SK-N-SH (cell line): ENCODE results near the gene C3orf33. TPM values are rescaled to one million over a fixed set of nuclear protein-coding genes. Genes with fewer than 3 reads are reported as not detected.

Experiments used
- CTCF ChIA-PET: fragments of 300-600, 350-600 bp; formaldehyde crosslinking; extraction: SDS; loops from one replicate; lab custom pipeline; 2021; lab: Yijun Ruan, JAX
- POLR2A ChIA-PET: fragments of 350-600 bp; sonication (Branson Sonifier 250); formaldehyde crosslinking; extraction: SDS; loops from one replicate; lab custom pipeline; 2020; ENCODE audit warnings: antibody characterized with exemption, inconsistent platforms; lab: Yijun Ruan, JAX
- DNase-seq: peaks from one replicate; pipeline ENCODE4 v3.0.0; 2012
- H2AFZ ChIP-seq: fragments of 200-600 bp; sonication (generic); 2 replicates; pipeline ENCODE4 v1.8.1; 2016; ENCODE audit warnings: antibody characterized with exemption, mild to moderate bottlenecking, low read depth
- H3F3A ChIP-seq: fragments of 200-600 bp; sonication (generic); replicated peaks from 2 replicates; pipeline ENCODE3; 2016; ENCODE audit warnings: antibody characterized with exemption, mild to moderate bottlenecking; ENCODE audit not compliant: insufficient read depth
- H3K27ac ChIP-seq, 2 experiments: fragments of 200-500 bp in 1 of 2; fragments of 200-600 bp in 1 of 2; sonication (Bioruptor generic) in 1 of 2; sonication (generic), shearing (Covaris generic) in 1 of 2; 2 replicates each; pipeline versions ENCODE4 v1.5.1 to v1.6.1; 2014 to 2016; ENCODE audit warnings: low read depth in 2 of 2, inconsistent platforms in 1 of 2, low read length in 1 of 2, mild to moderate bottlenecking in 1 of 2, mixed read lengths in 1 of 2
- H3K27me3 ChIP-seq: fragments of 200-600 bp; sonication (generic), shearing (Covaris generic); 2 replicates; pipeline ENCODE4 v1.6.1; 2016; ENCODE audit warnings: mixed run types; ENCODE audit not compliant: insufficient read depth
- H3K36me3 ChIP-seq, 2 experiments: fragments of 200-500 bp in 1 of 2; fragments of 200-600 bp in 1 of 2; sonication (Bioruptor generic) in 1 of 2; sonication (generic) in 1 of 2; replicated peaks in 1 of 2; 2 replicates each; pipeline versions ENCODE3 to v1.5.1; 2014 to 2016; ENCODE audit warnings: low read length in 1 of 2, mild to moderate bottlenecking in 1 of 2; ENCODE audit not compliant: insufficient read depth in 2 of 2, control insufficient read depth in 1 of 2
- H3K4me1 ChIP-seq, 2 experiments: fragments of 200-500 bp in 1 of 2; fragments of 200-600 bp in 1 of 2; sonication (Bioruptor generic) in 1 of 2; sonication (generic), shearing (Covaris generic) in 1 of 2; 2 replicates each; pipeline versions ENCODE4 v1.5.1 to v1.6.1; 2014 to 2016; ENCODE audit warnings: low read depth in 1 of 2, low read length in 1 of 2, mixed run types in 1 of 2; ENCODE audit not compliant: insufficient read depth in 2 of 2, control insufficient read depth in 1 of 2
- H3K4me2 ChIP-seq: fragments of 200-600 bp; sonication (generic), shearing (Covaris generic); 2 replicates; pipeline ENCODE4 v1.6.1; 2017; ENCODE audit warnings: mixed run types
- H3K4me3 ChIP-seq, 2 experiments: fragments of 200-500 bp in 1 of 2; fragments of 200-600 bp in 1 of 2; sonication (Bioruptor generic) in 1 of 2; sonication (generic), shearing (Covaris generic) in 1 of 2; 2 replicates each; pipeline versions ENCODE4 v1.5.1 to v1.8.1; 2014 to 2016; ENCODE audit warnings: low read depth in 2 of 2, inconsistent platforms in 1 of 2, low read length in 1 of 2, mild to moderate bottlenecking in 1 of 2, mixed read lengths in 1 of 2, moderate library complexity in 1 of 2
- H3K79me2 ChIP-seq: fragments of 200-600 bp; sonication (generic); 2 replicates; pipeline ENCODE4 v1.8.1; 2017; ENCODE audit warnings: mild to moderate bottlenecking; ENCODE audit not compliant: insufficient read depth
- H3K9ac ChIP-seq: fragments of 200-600 bp; sonication (generic); 2 replicates; pipeline ENCODE4 v1.6.1; 2017; ENCODE audit warnings: mixed run types
- H3K9me2 ChIP-seq: fragments of 200-600 bp; sonication (generic); 2 replicates; pipeline ENCODE4 v1.6.1; 2017; ENCODE audit warnings: mixed run types
- H3K9me3 ChIP-seq: fragments of 200-600 bp; sonication (generic); 2 replicates; pipeline ENCODE4 v1.6.1; 2017; ENCODE audit warnings: mixed run types, mild to moderate bottlenecking, moderate library complexity
- H4K20me1 ChIP-seq: fragments of 200-600 bp; sonication (generic); 2 replicates; pipeline ENCODE4 v1.6.1; 2017; ENCODE audit warnings: mild to moderate bottlenecking, mixed run types; ENCODE audit not compliant: insufficient read depth
- CHD2 ChIP-seq: fragments of 150-350 bp; IDR thresholded peaks from 2 replicates; pipeline ENCODE4 v1.6.1; 2018; ENCODE audit warnings: low read length; ENCODE audit not compliant: partially characterized antibody
- ELF1 ChIP-seq: IDR thresholded peaks from 2 replicates; pipeline ENCODE4 v1.4.0; 2012
- FOXJ3 ChIP-seq: sonication (generic); formaldehyde crosslinking; IDR thresholded peaks from 2 replicates; pipeline ENCODE4 v1.5.1; 2020; ENCODE audit warnings: mild to moderate bottlenecking, missing genetic modification reagents
- GATA2 ChIP-seq: sonication (generic); formaldehyde crosslinking; IDR thresholded peaks from 2 replicates; pipeline ENCODE4 v1.5.0; 2020; ENCODE audit warnings: mild to moderate bottlenecking, missing genetic modification reagents
- JUND ChIP-seq: IDR thresholded peaks from 2 replicates; pipeline ENCODE4 v1.4.0; 2012
- MEF2A ChIP-seq: IDR thresholded peaks from 2 replicates; pipeline ENCODE4 v1.4.0; 2012; ENCODE audit warnings: low read depth, borderline replicate concordance
- NFIC ChIP-seq: IDR thresholded peaks from 2 replicates; pipeline ENCODE4 v1.4.0; 2012; ENCODE audit warnings: borderline replicate concordance
- NRF1 ChIP-seq: IDR thresholded peaks from 2 replicates; pipeline ENCODE4 v1.6.1; 2012; ENCODE audit warnings: low read depth, mild to moderate bottlenecking, low read length
- RCOR1 ChIP-seq: fragments of 150-350 bp; IDR thresholded peaks from 2 replicates; pipeline ENCODE4 v1.6.1; 2017; ENCODE audit warnings: antibody characterized with exemption, low read length
- TEAD4 ChIP-seq: IDR thresholded peaks from 2 replicates; pipeline ENCODE4 v1.4.0; 2012; ENCODE audit warnings: mild to moderate bottlenecking, borderline replicate concordance; ENCODE audit not compliant: insufficient read depth
- YY1 ChIP-seq: IDR thresholded peaks from 2 replicates; pipeline ENCODE4 v1.4.0; 2012; ENCODE audit warnings: low read depth, mild to moderate bottlenecking
- WGBS: methylation state at CpG from one replicate; pipeline ENCODE4 v1.1.6; 2017; ENCODE audit warnings: low lambda C conversion rate; 5-methylcytosine and 5-hydroxymethylcytosine counted together
- polyA plus RNA-seq, 3 experiments: library from polyadenylated mRNA; depleted of rRNA; stranded (reverse); fragments of >200 nt; gene quantifications; 2 replicates each; pipeline ENCODE4 v1.2.3, GENCODE V29; 2012
- TF ChIP-seq, protein P1 (sequence below): IDR thresholded peaks from 2 replicates; pipeline ENCODE4 v1.4.0; 2012; ENCODE audit warnings: low read depth
- TF ChIP-seq, protein P2 (sequence below): IDR thresholded peaks from 2 replicates; pipeline ENCODE4 v1.4.0; 2012; ENCODE audit warnings: low read depth, borderline replicate concordance
- TF ChIP-seq, protein P3 (sequence below): fragments of 150-350 bp; IDR thresholded peaks from 2 replicates; pipeline ENCODE4 v1.6.1; 2016; ENCODE audit warnings: mild to moderate bottlenecking, low read depth, low read length

The C3orf33 gene
- polyA plus RNA-seq, 1 of the 3 experiments (the other 2 are of a cell fraction) = 2.9 TPM

DNA sequence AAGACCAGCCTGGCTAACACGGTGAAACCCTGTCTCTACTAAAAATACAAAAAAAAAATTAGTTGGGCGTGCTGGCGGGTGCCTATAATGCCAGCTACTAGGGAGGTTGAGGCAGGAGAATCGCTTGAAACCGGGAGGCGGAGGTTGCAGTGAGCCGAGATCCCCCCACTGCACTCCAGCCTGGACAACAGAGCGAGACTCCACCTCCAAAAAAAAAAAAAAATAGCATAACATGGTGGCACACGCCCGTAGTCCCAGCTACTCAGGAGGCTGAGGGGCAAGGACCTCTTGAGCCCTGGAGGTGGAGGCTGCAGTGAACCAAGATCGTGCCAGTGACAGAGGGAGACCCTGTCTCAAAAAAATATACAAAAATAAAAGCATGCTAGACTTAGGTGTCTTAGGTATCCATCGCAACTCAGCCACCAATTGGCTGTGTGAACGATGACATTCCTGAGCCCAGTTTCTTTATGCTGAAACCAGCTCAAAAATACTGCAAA lies 67.5 kb downstream of the C3orf33 start:
- Histone ChIP-seq H3K36me3 (no peaks in the 10 kb centered on the region), H3K4me2 (no peak overlapping the region), H3K9me2 (no peaks in the 10 kb centered on the region), H2AFZ (no peak overlapping the region), H4K20me1 (no peaks in the 10 kb centered on the region), H3K27ac (no peak overlapping the region), H3K4me3 (no peak overlapping the region), H3F3A (no peaks in the 10 kb centered on the region), H3K9ac (no peak overlapping the region), H3K9me3 (no peaks in the 10 kb centered on the region), H3K27me3 (peaks cover 8% of the 10 kb centered on the region; the same call in 1 of the 2 replicates), H3K79me2 (no peaks in the 10 kb centered on the region), H3K4me1 (no peaks in the 10 kb centered on the region)
- ChIA-PET CTCF (interaction anchor here (1.0 to 5.0 kb wide), 2 partner anchors 8 to 37 kb away, joined by 5 to 16 read pairs; no protein-coding TSS in a partner anchor), POLR2A (no interaction called here)
- DNase-seq = no peak
- TF ChIP-seq TEAD4 (no peak), ELF1 (no peak), MEF2A (no peak), NRF1 (no peak), CHD2 (no peak), JUND (no peak), NFIC (no peak), YY1 (no peak)
- TF ChIP-seq, protein P1, sequence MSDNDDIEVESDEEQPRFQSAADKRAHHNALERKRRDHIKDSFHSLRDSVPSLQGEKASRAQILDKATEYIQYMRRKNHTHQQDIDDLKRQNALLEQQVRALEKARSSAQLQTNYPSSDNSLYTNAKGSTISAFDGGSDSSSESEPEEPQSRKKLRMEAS = no peak
- TF ChIP-seq, protein P2, sequence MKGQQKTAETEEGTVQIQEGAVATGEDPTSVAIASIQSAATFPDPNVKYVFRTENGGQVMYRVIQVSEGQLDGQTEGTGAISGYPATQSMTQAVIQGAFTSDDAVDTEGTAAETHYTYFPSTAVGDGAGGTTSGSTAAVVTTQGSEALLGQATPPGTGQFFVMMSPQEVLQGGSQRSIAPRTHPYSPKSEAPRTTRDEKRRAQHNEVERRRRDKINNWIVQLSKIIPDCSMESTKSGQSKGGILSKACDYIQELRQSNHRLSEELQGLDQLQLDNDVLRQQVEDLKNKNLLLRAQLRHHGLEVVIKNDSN = no peak
- TF ChIP-seq, protein P3, sequence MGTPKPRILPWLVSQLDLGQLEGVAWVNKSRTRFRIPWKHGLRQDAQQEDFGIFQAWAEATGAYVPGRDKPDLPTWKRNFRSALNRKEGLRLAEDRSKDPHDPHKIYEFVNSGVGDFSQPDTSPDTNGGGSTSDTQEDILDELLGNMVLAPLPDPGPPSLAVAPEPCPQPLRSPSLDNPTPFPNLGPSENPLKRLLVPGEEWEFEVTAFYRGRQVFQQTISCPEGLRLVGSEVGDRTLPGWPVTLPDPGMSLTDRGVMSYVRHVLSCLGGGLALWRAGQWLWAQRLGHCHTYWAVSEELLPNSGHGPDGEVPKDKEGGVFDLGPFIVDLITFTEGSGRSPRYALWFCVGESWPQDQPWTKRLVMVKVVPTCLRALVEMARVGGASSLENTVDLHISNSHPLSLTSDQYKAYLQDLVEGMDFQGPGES = no peak
- WGBS = 70% methylated on average over 13 of the region's 13 CpGs

DNA sequence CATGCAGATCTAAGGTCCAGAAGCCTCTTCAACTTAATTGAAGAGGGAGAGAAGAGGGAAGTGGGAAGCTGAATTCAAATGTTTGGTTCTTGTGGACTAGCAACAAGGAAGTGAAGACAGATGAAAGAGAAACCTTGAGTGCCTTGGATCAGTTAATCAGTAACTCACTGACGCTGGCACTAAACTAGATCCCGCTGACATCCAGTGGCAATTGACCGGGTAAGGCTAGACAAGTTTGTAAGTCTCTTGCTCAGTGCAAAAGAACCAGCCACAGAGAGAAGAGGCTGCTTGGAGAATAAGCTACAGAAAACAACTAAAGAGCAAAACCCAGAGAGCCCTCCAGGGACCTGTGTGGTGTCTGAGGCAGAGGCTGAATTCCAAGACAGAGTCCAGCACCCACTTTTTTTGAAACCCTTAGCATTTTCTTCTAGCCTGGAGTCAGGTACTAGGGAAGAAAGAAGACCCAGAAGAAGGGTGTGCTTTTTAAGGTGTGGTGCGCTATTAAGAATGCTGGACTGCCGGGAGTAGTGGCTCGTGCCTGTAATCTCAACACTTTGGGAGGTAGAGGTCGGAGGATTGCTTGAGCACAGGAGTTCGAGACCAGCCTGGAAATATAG lies 68.1 kb downstream of the C3orf33 start:
- no peaks in the 10 kb centered on the region for H3K4me1 ChIP-seq
- no peak overlapping the region for H3K4me3 ChIP-seq
- H4K20me1 ChIP-seq = no peaks in the 10 kb centered on the region
- ChIA-PET CTCF (interaction anchor here (0.6 to 5.0 kb wide), 3 partner anchors 8 to 42 kb away, joined by 3 to 16 read pairs (median 3); no protein-coding TSS in a partner anchor), POLR2A (no interaction called here)
- WGBS = 79% methylated on average over 8 of the region's 8 CpGs
- H3K9ac ChIP-seq = no peak overlapping the region
- H3K4me2 ChIP-seq = no peak overlapping the region
- H3K9me2 ChIP-seq = no peaks in the 10 kb centered on the region
- H2AFZ ChIP-seq = no peak overlapping the region
- H3K79me2 ChIP-seq = no peaks in the 10 kb centered on the region
- H3F3A ChIP-seq = no peaks in the 10 kb centered on the region
- H3K36me3 ChIP-seq = no peaks in the 10 kb centered on the region
- TF ChIP-seq CHD2 = no peak
- no peak for TF ChIP-seq FOXJ3
- TF ChIP-seq GATA2 (CRISPR knock-in tag) = no peak
- no peak for TF ChIP-seq RCOR1
- TF ChIP-seq, protein P1 = no peak
- no peak for TF ChIP-seq TEAD4
- no peaks in the 10 kb centered on the region for H3K9me3 ChIP-seq
- H3K27me3 ChIP-seq = peaks cover 5% of the 10 kb centered on the region; the same call in 1 of the 2 replicates
- H3K27ac ChIP-seq = no peak overlapping the region
- no peak for DNase-seq
